Endodermal cell (in vitro differentiated cells): ENCODE measurements around the gene S100A8. TPM values are rescaled to one million over a fixed set of nuclear protein-coding genes. Genes with fewer than 3 reads are reported as not detected.

Experiments used
- DNase-seq: peaks from one replicate; pipeline ENCODE4 v3.0.0-alpha.2; 2017
- H3K27ac ChIP-seq: 2 replicates; pipeline ENCODE4 v1.5.1; 2013; ENCODE audit warnings: mild to moderate bottlenecking, low read depth, low read length, moderate library complexity
- H3K27me3 ChIP-seq: 2 replicates; pipeline ENCODE4 v1.6.1; 2013; ENCODE audit warnings: mild to moderate bottlenecking, low read length, moderate library complexity; ENCODE audit not compliant: insufficient read depth, control insufficient read depth, poor library complexity, severe bottlenecking
- H3K36me3 ChIP-seq: 2 replicates; pipeline ENCODE4 v1.7.0; 2013; ENCODE audit warnings: mild to moderate bottlenecking, low read length, moderate library complexity; ENCODE audit not compliant: control insufficient read depth, insufficient read depth
- H3K4me1 ChIP-seq: one replicate; pipeline ENCODE4 v1.7.0; 2013; ENCODE audit warnings: low read length; ENCODE audit not compliant: control insufficient read depth, insufficient read depth
- H3K4me3 ChIP-seq: 2 replicates; pipeline ENCODE4 v1.5.1; 2013; ENCODE audit warnings: mild to moderate bottlenecking, low read length, moderate library complexity
- H3K9ac ChIP-seq: 2 replicates; pipeline ENCODE4 v1.6.1; 2013; ENCODE audit warnings: mild to moderate bottlenecking, low read length, moderate library complexity; ENCODE audit not compliant: poor library complexity, severe bottlenecking; ENCODE audit errors: extremely low read depth
- H3K9me3 ChIP-seq: 2 replicates; pipeline ENCODE4 v1.6.1; 2013; ENCODE audit warnings: mild to moderate bottlenecking, low read length, moderate library complexity; ENCODE audit not compliant: control insufficient read depth
- H3K27ac Mint-ChIP-seq: 2 replicates; pipeline ENCODE4 v1.8.0; 2020; ENCODE audit warnings: mixed read lengths
- H3K27me3 Mint-ChIP-seq: 2 replicates; pipeline ENCODE4 v1.8.0; 2021; ENCODE audit warnings: mild to moderate bottlenecking, mixed read lengths; ENCODE audit not compliant: insufficient read depth
- H3K36me3 Mint-ChIP-seq: 2 replicates; pipeline ENCODE4 v1.8.0; 2020; ENCODE audit warnings: low read depth, mixed read lengths
- H3K4me1 Mint-ChIP-seq: 2 replicates; pipeline ENCODE4 v1.8.0; 2020; ENCODE audit warnings: mixed read lengths
- H3K4me3 Mint-ChIP-seq: 2 replicates; pipeline ENCODE4 v1.8.0; 2020; ENCODE audit warnings: mild to moderate bottlenecking, moderate library complexity, mixed read lengths
- H3K9me3 Mint-ChIP-seq: 2 replicates; pipeline ENCODE4 v1.8.0; 2020; ENCODE audit warnings: mild to moderate bottlenecking, mixed read lengths
- CTCF ChIP-seq: fragments of 200-600 bp; sonication (generic); conservative IDR thresholded peaks from 2 replicates; pipeline ENCODE4 v1.5.0; 2021; ENCODE audit warnings: antibody characterized with exemption, mild to moderate bottlenecking
- WGBS, 2 experiments: methylation state at CpG; one replicate each; pipeline versions ENCODE4 v1.1.5 to v1.1.7; 2013; ENCODE audit warnings: missing lambda C conversion rate in 2 of 2, mixed read lengths in 1 of 2; ENCODE audit not compliant: insufficient coverage in 1 of 2, insufficient read length in 1 of 2; 5-methylcytosine and 5-hydroxymethylcytosine counted together
- total RNA-seq, 2 donors: library from RNA; stranded (reverse); fragmentation: NEBNext Ultra II Directional in 1 of 2; extraction: Animal tissue kit (Norgen Biotek cat#: 25700) in 1 of 2; gene quantifications; 2 replicates in 1 of 2; 3 replicates in 1 of 2; pipeline ENCODE4 v1.2.1, GENCODE V29; 2021

The S100A8 gene
- total RNA-seq, 2 donors from 2014 or later: not detected

DNA sequence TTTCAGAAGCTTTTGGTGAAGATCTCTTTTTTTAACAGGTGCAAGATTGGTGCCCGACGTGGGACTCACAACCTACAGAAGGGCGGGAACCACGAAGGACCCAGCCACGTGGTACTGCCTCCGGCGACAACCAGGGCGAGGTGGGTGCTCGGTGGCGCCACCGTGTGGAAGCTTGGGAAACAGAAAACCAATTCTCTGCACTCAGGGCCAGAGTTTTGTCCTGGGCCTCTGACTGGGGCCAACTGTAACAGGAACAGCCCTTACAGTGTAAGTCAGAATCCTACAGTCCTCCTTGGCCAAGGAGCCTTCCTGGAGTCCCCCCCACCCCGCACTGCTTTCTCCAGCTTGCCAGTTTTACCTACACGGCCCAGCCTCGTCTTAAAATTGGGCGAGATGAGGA is 13.9 kb upstream of the S100A8 start:
- no peaks in the 10 kb centered on the region for H3K36me3 ChIP-seq
- DNase-seq: peak; percentile 88
- H3K4me3 Mint-ChIP-seq: no peak overlapping the region
- H3K27ac ChIP-seq: no peak overlapping the region
- no peak overlapping the region for H3K9ac ChIP-seq
- WGBS, 2 experiments: 61 to 64% methylated on average over 14 to 15 of the region's 15 CpGs
- peaks cover 3% of the 10 kb centered on the region for H3K9me3 Mint-ChIP-seq
- no peak overlapping the region for H3K4me3 ChIP-seq
- H3K27me3 Mint-ChIP-seq: peaks cover 34% of the 10 kb centered on the region
- no peaks in the 10 kb centered on the region for H3K9me3 ChIP-seq
- peak; percentile 77 for TF ChIP-seq CTCF
- H3K27me3 ChIP-seq: no peaks in the 10 kb centered on the region
- no peak overlapping the region for H3K27ac Mint-ChIP-seq
- no peaks in the 10 kb centered on the region for H3K4me1 Mint-ChIP-seq
- H3K36me3 Mint-ChIP-seq: no peaks in the 10 kb centered on the region
- no peaks in the 10 kb centered on the region for H3K4me1 ChIP-seq

GRCh38 chr1:153404086-153404635 is 13.3 kb upstream of the S100A8 start:
- Mint-ChIP-seq H3K4me1 (no peaks in the 10 kb centered on the region), H3K27ac (no peak overlapping the region), H3K4me3 (no peak overlapping the region), H3K9me3 (peaks cover 3% of the 10 kb centered on the region), H3K36me3 (no peaks in the 10 kb centered on the region), H3K27me3 (peaks cover 31% of the 10 kb centered on the region)
- TF ChIP-seq CTCF: no peak
- H3K36me3 ChIP-seq: no peaks in the 10 kb centered on the region
- WGBS, 2 experiments: 66 to 80% methylated on average over 7 of the region's 7 CpGs
- no peak overlapping the region for H3K27ac ChIP-seq
- no peaks in the 10 kb centered on the region for H3K4me1 ChIP-seq
- H3K4me3 ChIP-seq: no peak overlapping the region
- DNase-seq: peak; percentile 50
- H3K9me3 ChIP-seq: no peaks in the 10 kb centered on the region
- no peak overlapping the region for H3K9ac ChIP-seq
- H3K27me3 ChIP-seq: no peaks in the 10 kb centered on the region

- no peak overlapping the region for H3K27ac Mint-ChIP-seq
- no peaks in the 10 kb centered on the region for H3K27me3 ChIP-seq
- no peak overlapping the region for H3K4me3 Mint-ChIP-seq
- 89 to 92% methylated on average over 4 to 10 of the region's 11 CpGs for WGBS, 2 experiments
- no peaks in the 10 kb centered on the region for H3K36me3 ChIP-seq
- peaks cover 31% of the 10 kb centered on the region for H3K27me3 Mint-ChIP-seq
- DNase-seq: peak; percentile 5
- H3K4me3 ChIP-seq: no peak overlapping the region
- no peak overlapping the region for H3K9ac ChIP-seq
- H3K4me1 ChIP-seq: no peaks in the 10 kb centered on the region
- H3K9me3 ChIP-seq: no peaks in the 10 kb centered on the region
- peaks cover 3% of the 10 kb centered on the region for H3K9me3 Mint-ChIP-seq
- no peak for TF ChIP-seq CTCF
- H3K36me3 Mint-ChIP-seq: no peaks in the 10 kb centered on the region
- H3K27ac ChIP-seq: no peak overlapping the region
- no peaks in the 10 kb centered on the region for H3K4me1 Mint-ChIP-seq
Measured at GRCh38 chr1:153403421-153404085, 12.7 kb upstream of the S100A8 start.
